SK-N-SH treated with all-trans-retinoic acid at 6 μM for 48 hours (cell line): ENCODE results near the gene SCD5.

ENCODE experiments used
- ATAC-seq: fragments of 200-7000 bp; cut with Tn5 transposase; 3 replicates; pipeline ENCODE4 v1.9.1; 2020; ENCODE audit warnings: mild to moderate bottlenecking, moderate library complexity
- ARNTL ChIP-seq: fragments of 450-650 bp; formaldehyde crosslinking; IDR thresholded peaks from 2 replicates; pipeline ENCODE4 v1.5.0; 2020; ENCODE audit warnings: low read depth, mild to moderate bottlenecking, moderate library complexity, borderline replicate concordance
- BACH2 ChIP-seq: fragments of 250-450 bp; sonication (Bioruptor Pico); IDR thresholded peaks from 2 replicates; pipeline ENCODE4 v1.9.0; 2021; ENCODE audit warnings: mild to moderate bottlenecking, borderline replicate concordance
- CSDC2 ChIP-seq: fragments of 250-450 bp; sonication (Bioruptor Pico); IDR thresholded peaks from 2 replicates; pipeline ENCODE4 v1.5.0; 2020; ENCODE audit warnings: mild to moderate bottlenecking, moderate library complexity
- CSRNP3 ChIP-seq: fragments of 250-450 bp; sonication (Bioruptor Pico); IDR thresholded peaks from 2 replicates; pipeline ENCODE4 v1.5.1; 2021; ENCODE audit warnings: mild to moderate bottlenecking, moderate library complexity
- ESRRG ChIP-seq: fragments of 250-450 bp; sonication (Bioruptor Pico); IDR thresholded peaks from 2 replicates; pipeline ENCODE4 v1.6.1; 2021; ENCODE audit warnings: mild to moderate bottlenecking
- GLIS3 ChIP-seq: fragments of 250-450 bp; sonication (Bioruptor Pico); IDR thresholded peaks from 2 replicates; pipeline ENCODE4 v1.5.0; 2020; ENCODE audit warnings: mild to moderate bottlenecking, moderate library complexity
- ISL1 ChIP-seq: fragments of 250-450 bp; sonication (Bioruptor Pico); IDR thresholded peaks from 2 replicates; pipeline ENCODE4 v2.1.2; 2022; ENCODE audit warnings: mild to moderate bottlenecking, moderate library complexity
- OSR1 ChIP-seq: fragments of 250-450 bp; sonication (Bioruptor Pico); IDR thresholded peaks from 2 replicates; pipeline ENCODE4 v1.8.0; 2022; ENCODE audit warnings: moderate library complexity, mild to moderate bottlenecking, inconsistent platforms
- PATZ1 ChIP-seq: fragments of 250-450 bp; sonication (Bioruptor Pico); IDR thresholded peaks from 2 replicates; pipeline ENCODE4 v1.8.0; 2020; ENCODE audit warnings: mild to moderate bottlenecking, moderate library complexity, borderline replicate concordance
- POU6F1 ChIP-seq: fragments of 250-450 bp; sonication (Bioruptor Pico); IDR thresholded peaks from 2 replicates; pipeline ENCODE4 v1.8.0; 2021; ENCODE audit warnings: low read depth, mild to moderate bottlenecking, moderate library complexity, borderline replicate concordance
- PPARA ChIP-seq: fragments of 250-450 bp; sonication (Bioruptor Pico); IDR thresholded peaks from 2 replicates; pipeline ENCODE4 v1.5.0; 2020; ENCODE audit warnings: mild to moderate bottlenecking, borderline replicate concordance
- RARB ChIP-seq: fragments of 250-450 bp; sonication (Bioruptor Pico); IDR thresholded peaks from 2 replicates; pipeline ENCODE4 v1.8.0; 2021; ENCODE audit warnings: mild to moderate bottlenecking, moderate library complexity
- SNAI2 ChIP-seq: fragments of 250-450 bp; sonication (Bioruptor Pico); IDR thresholded peaks from 2 replicates; pipeline ENCODE4 v1.5.0; 2020; ENCODE audit warnings: mild to moderate bottlenecking, moderate library complexity
- TCF4 ChIP-seq: fragments of 250-450 bp; sonication (Bioruptor Pico); IDR thresholded peaks from 2 replicates; pipeline ENCODE4 v1.8.0; 2021; ENCODE audit warnings: mild to moderate bottlenecking, moderate library complexity, borderline replicate concordance
- TOX ChIP-seq: fragments of 250-450 bp; sonication (Bioruptor Pico); IDR thresholded peaks from 2 replicates; pipeline ENCODE4 v1.8.0; 2021; ENCODE audit warnings: mild to moderate bottlenecking, moderate library complexity, borderline replicate concordance
- TSHZ2 ChIP-seq: fragments of 250-450 bp; sonication (Bioruptor Pico); IDR thresholded peaks from 2 replicates; pipeline ENCODE4 v1.5.0; 2020; ENCODE audit warnings: mild to moderate bottlenecking, moderate library complexity
- ZC3H10 ChIP-seq: fragments of 250-450 bp; sonication (Bioruptor Pico); IDR thresholded peaks from 2 replicates; pipeline ENCODE4 v1.5.1; 2021; ENCODE audit warnings: mild to moderate bottlenecking, moderate library complexity
- ZFP3 ChIP-seq: fragments of 250-450 bp; sonication (Bioruptor Pico); IDR thresholded peaks from 2 replicates; pipeline ENCODE4 v1.5.0; 2020; ENCODE audit warnings: mild to moderate bottlenecking, moderate library complexity
- ZNF565 ChIP-seq: fragments of 450-650 bp; formaldehyde crosslinking; conservative IDR thresholded peaks from 2 replicates; pipeline ENCODE4 v1.5.0; 2020; ENCODE audit warnings: low read depth, mild to moderate bottlenecking, moderate library complexity
- ZNF8 ChIP-seq: fragments of 450-650 bp; formaldehyde crosslinking; IDR thresholded peaks from 2 replicates; pipeline ENCODE4 v1.5.0; 2020; ENCODE audit warnings: mild to moderate bottlenecking, moderate library complexity

Gene SCD5

GRCh38 chr4:82687531-82687930, 111.1 kb downstream of the SCD5 start (continued):
- TF ChIP-seq TSHZ2 (no peak), TCF4 (CRISPR knock-in tag) (no peak), ARNTL (no peak), ZNF565 (CRISPR knock-in tag) (no peak), ESRRG (CRISPR knock-in tag) (no peak), PATZ1 (no peak)

- no peak for ATAC-seq
Measured at GRCh38 chr4:82681754-82682153, 116.8 kb downstream of the SCD5 start.

More at GRCh38 chr4:82681754-82682153, 116.8 kb downstream of the SCD5 start:
- TF ChIP-seq CSDC2 (CRISPR knock-in tag) (no peak), ARNTL (no peak), ZC3H10 (CRISPR knock-in tag) (no peak), TOX (CRISPR knock-in tag) (no peak), CSRNP3 (CRISPR knock-in tag) (no peak), SNAI2 (CRISPR knock-in tag) (no peak), PPARA (CRISPR knock-in tag) (no peak), ISL1 (CRISPR knock-in tag) (no peak), OSR1 (no peak), TCF4 (CRISPR knock-in tag) (no peak), PATZ1 (no peak), POU6F1 (CRISPR knock-in tag) (no peak), GLIS3 (no peak), ZFP3 (no peak), TSHZ2 (no peak), ZNF8 (no peak), RARB (CRISPR knock-in tag) (no peak), ZNF565 (CRISPR knock-in tag) (no peak), ESRRG (CRISPR knock-in tag) (no peak), BACH2 (CRISPR knock-in tag) (no peak)
